NCI-H1105 (cell line): ENCODE data around the gene PHETA2.
"Not testable (repeated sequence)": the region's sequence is repeated elsewhere in the genome, so short reads cannot be mapped to it uniquely, and the experiment has no call there.

Source experiments
- DNase-seq: peaks from one replicate; lab custom pipeline; 2025; lab: John Stamatoyannopoulos, UW

The PHETA2 gene

GRCh38 chr22:42069801-42070516 lies 4.1 kb upstream of the PHETA2 start:
- no peak for DNase-seq

- DNase-seq: peak; percentile 96
Measured at GRCh38 chr22:42070517-42071422, 3.3 kb upstream of the PHETA2 start, which contains the start of gene NAGA. Gene NAGA (minus strand): TSS chr22:42070812. CDS start chr22:42070297, 515 bp downstream.

GRCh38 chr22:42071508-42071907 lies 2.5 kb upstream of the PHETA2 start:
- DNase-seq: not testable (repeated sequence)

- no peak for DNase-seq
Measured at GRCh38 chr22:42072606-42073330, 1.3 kb upstream of the PHETA2 start.

GRCh38 chr22:42073621-42074041 lies 417 bp upstream of the PHETA2 start:
- DNase-seq: no peak

- no peak for DNase-seq
Measured at GRCh38 chr22:42074846-42075676, 1.0 kb downstream of the PHETA2 start.

- no peak for DNase-seq
Measured at GRCh38 chr22:42076764-42077485, 2.9 kb downstream of the PHETA2 start.

- DNase-seq: no peak
Measured at GRCh38 chr22:42077486-42078125, 3.6 kb downstream of the PHETA2 start.

GRCh38 chr22:42078469-42079318 lies 4.6 kb downstream of the PHETA2 start:
- no peak for DNase-seq

- DNase-seq: peak; percentile 96
Measured at GRCh38 chr22:42079319-42080251, 5.5 kb downstream of the PHETA2 start, which contains the start of gene SMDT1. Gene SMDT1 (plus strand): TSS chr22:42079700. CDS start chr22:42079769, 69 bp downstream.

- DNase-seq: peak; percentile 0
Measured at GRCh38 chr22:42080287-42080686, 6.2 kb downstream of the PHETA2 start.

GRCh38 chr22:42083119-42083518 lies 9.1 kb downstream of the PHETA2 start:
- DNase-seq: no peak

GRCh38 chr22:42084874-42085273 lies 10.8 kb downstream of the PHETA2 start:
- no peak for DNase-seq

- DNase-seq: no peak
Measured at GRCh38 chr22:42086051-42086450, 12.0 kb downstream of the PHETA2 start.

- DNase-seq: peak; percentile 96
Measured at GRCh38 chr22:42090596-42091454, 16.8 kb downstream of the PHETA2 start, which contains the start of gene NDUFA6. Gene NDUFA6 (minus strand): TSS chr22:42090772. CDS start chr22:42090744, 28 bp downstream.

GRCh38 chr22:42091455-42091782 lies 17.4 kb downstream of the PHETA2 start:
- no peak for DNase-seq

- no peak for DNase-seq
Measured at GRCh38 chr22:42101199-42101598, 27.2 kb downstream of the PHETA2 start.
